Left lung (tissue), 14 donors: ENCODE measurements around the gene ADM2. TPM values are rescaled to one million over a fixed set of nuclear protein-coding genes. Genes with fewer than 3 reads are reported as not detected.
"Not testable (repeated sequence)": the region's sequence is repeated elsewhere in the genome, so short reads cannot be mapped to it uniquely, and the experiment has no call there.

ENCODE experiments used
- ATAC-seq: fragments of 200-7000 bp; cut with Tn5 transposase; one replicate; pipeline ENCODE4 v1.9.1; 2020; ENCODE audit warnings: moderate library complexity
- DNase-seq, 4 donors: peaks; one replicate each; pipeline ENCODE4 v3.0.0-alpha.2; 2013 to 2020
- H3K27ac ChIP-seq, 2 donors: fragments of 200-600 bp; sonication (generic) in 1 of 2; one replicate each; pipeline versions ENCODE4 v1.5.0 to v1.8.0; 2020 to 2021
- H3K27me3 ChIP-seq, 2 donors: fragments of 200-600 bp; sonication (generic) in 1 of 2; one replicate each; pipeline versions ENCODE4 v1.5.0 to v1.8.0; 2020 to 2021
- H3K36me3 ChIP-seq, 2 donors: fragments of 200-600 bp; sonication (generic) in 1 of 2; one replicate each; pipeline versions ENCODE4 v1.5.0 to v1.8.0; 2020 to 2021
- H3K4me1 ChIP-seq, 2 donors: fragments of 200-600 bp; one replicate each; pipeline ENCODE4 v1.8.0; 2021
- H3K4me3 ChIP-seq, 2 donors: fragments of 200-600 bp; sonication (generic) in 1 of 2; one replicate each; pipeline versions ENCODE4 v1.5.0 to v1.8.0; 2020 to 2021; ENCODE audit warnings: mild to moderate bottlenecking in 1 of 2
- H3K9me3 ChIP-seq, 2 donors: fragments of 200-600 bp; sonication (generic) in 1 of 2; one replicate each; pipeline versions ENCODE4 v1.5.0 to v1.8.0; 2020 to 2021
- intact Hi-C, 2 donors: fragments of 100-400 bp; cut with DNase I; formaldehyde crosslinking; loops; one replicate each; pipeline versions ENCODE4 v1.11.2 to v1.14.2; 2022
- long read RNA-seq, 12 donors: library from polyadenylated mRNA in 2 of 12; unstranded in 2 of 12; transcript quantifications; one replicate each; pipeline ENCODE4 v2.0.0 and lab custom pipeline, GENCODE V29; 2019 to 2026
- polyA plus RNA-seq, 6 donors: library from polyadenylated mRNA; unstranded; fragments of 120-200 nt; gene quantifications; one replicate each; pipeline ENCODE4 v1.2.1, GENCODE V29; 2013; ENCODE audit not compliant: insufficient read length in 6 of 6
- total RNA-seq, 2 donors: library from RNA; stranded (reverse); fragmentation: NEBNext Ultra II Directional; extraction: Animal tissue kit (Norgen Biotek cat#: 25700); gene quantifications; one replicate each; pipeline ENCODE4 v1.2.1, GENCODE V29; 2021
- TF ChIP-seq, protein P1 (sequence below), 2 donors: fragments of 200-600 bp; sonication (generic) in 1 of 2; IDR thresholded peaks; one replicate each; pipeline versions ENCODE4 v1.5.0 to v1.8.0; 2021; ENCODE audit warnings: antibody characterized with exemption in 2 of 2
- donor health status: DM: no; HTN: yes; CAD: no.
- donor health status: DM: no; HTN: no; CAD: no.

ADM2 gene, protein sequence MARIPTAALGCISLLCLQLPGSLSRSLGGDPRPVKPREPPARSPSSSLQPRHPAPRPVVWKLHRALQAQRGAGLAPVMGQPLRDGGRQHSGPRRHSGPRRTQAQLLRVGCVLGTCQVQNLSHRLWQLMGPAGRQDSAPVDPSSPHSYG
- total RNA-seq (1 to 10 TPM; 2.2 to 3.5 TPM), polyA plus RNA-seq (under 1 TPM; 0.29 to 0.86 (median 0.46) TPM)
- long read RNA-seq, donor 1 = 0 reads
- long read RNA-seq, donor 2, full-length matches to known transcripts = 1 of 1 reads
- long read RNA-seq, donor 2, partial matches to known transcripts = 0 of 1 reads
- long read RNA-seq, donor 2, other reads (novel, unspliced or antisense) = 0 of 1 reads
- long read RNA-seq, donor 3 = 0 reads
- long read RNA-seq, donor 4 = 0 reads
- long read RNA-seq, donor 5 = 0 reads
- long read RNA-seq, donor 6 = 0 reads
- long read RNA-seq, donor 7 = 0 reads
- long read RNA-seq, donor 8 = 0 reads
- long read RNA-seq, donor 9 = 0 reads
- long read RNA-seq, donor 10, full-length matches to known transcripts = 3 of 3 reads
- long read RNA-seq, donor 10, partial matches to known transcripts = 0 of 3 reads
- long read RNA-seq, donor 10, other reads (novel, unspliced or antisense) = 0 of 3 reads
- long read RNA-seq, donor 11 = 0 reads
- long read RNA-seq, donor 12 = 0 reads

DNA sequence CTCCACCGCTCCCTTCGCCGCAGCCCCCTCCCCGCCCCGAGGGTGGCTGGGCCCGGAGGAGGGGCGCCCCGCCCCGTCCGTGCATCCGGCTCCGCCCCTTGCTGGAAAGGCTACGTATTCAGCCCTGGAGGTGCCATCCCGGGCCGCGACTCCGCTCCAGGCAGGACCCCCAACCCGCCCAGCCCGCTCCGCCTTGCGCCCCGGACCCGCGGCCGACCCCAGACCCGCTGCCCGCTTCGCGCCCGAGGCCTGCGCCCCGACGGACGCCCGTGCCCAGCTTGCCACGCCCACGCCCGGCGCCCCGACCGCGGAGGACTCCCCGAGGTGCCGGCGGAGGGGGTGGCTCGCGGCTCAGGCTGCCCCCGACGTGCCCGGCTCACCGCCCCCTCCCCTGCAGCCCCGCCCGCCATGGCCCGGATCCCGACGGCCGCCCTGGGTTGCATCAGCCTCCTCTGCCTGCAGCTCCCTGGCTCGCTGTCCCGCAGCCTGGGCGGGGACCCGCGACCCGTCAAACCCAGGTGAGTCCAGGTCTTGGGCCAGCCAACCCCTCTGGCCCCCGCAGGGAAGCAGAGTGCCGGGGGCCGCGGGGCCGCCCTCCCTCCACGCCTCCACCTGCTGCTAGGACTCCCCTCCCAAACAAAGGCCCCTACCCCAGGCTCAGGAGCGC is at the start of gene ADM2:
TSS of gene ADM2 (plus strand) at position 104 of the 667 bp plus-strand sequence. CDS start at position 409, 305 bp downstream.
- intact Hi-C loops = no loop called here
- Histone ChIP-seq H3K36me3 (no peaks in the 10 kb centered on the region), H3K9me3 (no peaks in the 10 kb centered on the region), H3K27me3 (peaks cover 22 to 82% of the 10 kb centered on the region in 2 donors), H3K27ac (no peak within 1 kb of the TSS), H3K4me1 (peaks cover 5 to 15% of the 10 kb centered on the region in 2 donors), H3K4me3 (peak within 1 kb of the TSS; percentile 36 to 67)
- ATAC-seq = peak; percentile 73
- DNase-seq = peak in 2 of 4 donors; percentile 41 to 92
- TF ChIP-seq, protein P1, sequence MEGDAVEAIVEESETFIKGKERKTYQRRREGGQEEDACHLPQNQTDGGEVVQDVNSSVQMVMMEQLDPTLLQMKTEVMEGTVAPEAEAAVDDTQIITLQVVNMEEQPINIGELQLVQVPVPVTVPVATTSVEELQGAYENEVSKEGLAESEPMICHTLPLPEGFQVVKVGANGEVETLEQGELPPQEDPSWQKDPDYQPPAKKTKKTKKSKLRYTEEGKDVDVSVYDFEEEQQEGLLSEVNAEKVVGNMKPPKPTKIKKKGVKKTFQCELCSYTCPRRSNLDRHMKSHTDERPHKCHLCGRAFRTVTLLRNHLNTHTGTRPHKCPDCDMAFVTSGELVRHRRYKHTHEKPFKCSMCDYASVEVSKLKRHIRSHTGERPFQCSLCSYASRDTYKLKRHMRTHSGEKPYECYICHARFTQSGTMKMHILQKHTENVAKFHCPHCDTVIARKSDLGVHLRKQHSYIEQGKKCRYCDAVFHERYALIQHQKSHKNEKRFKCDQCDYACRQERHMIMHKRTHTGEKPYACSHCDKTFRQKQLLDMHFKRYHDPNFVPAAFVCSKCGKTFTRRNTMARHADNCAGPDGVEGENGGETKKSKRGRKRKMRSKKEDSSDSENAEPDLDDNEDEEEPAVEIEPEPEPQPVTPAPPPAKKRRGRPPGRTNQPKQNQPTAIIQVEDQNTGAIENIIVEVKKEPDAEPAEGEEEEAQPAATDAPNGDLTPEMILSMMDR (IDR thresholded peaks at IDR 0.05) = no peak

GRCh38 chr22:50432131-50432876 is 49.0 kb upstream of the ADM2 start:
- Histone ChIP-seq H3K36me3 (peaks cover 0 to 84% of the 10 kb centered on the region in 2 donors), H3K4me3 (no peak overlapping the region), H3K9me3 (no peaks in the 10 kb centered on the region), H3K27ac (no peak overlapping the region), H3K4me1 (no peaks in the 10 kb centered on the region), H3K27me3 (no peaks in the 10 kb centered on the region)
- intact Hi-C loops = no loop called here
- peak in 1 of 4 donors; percentile 71 for DNase-seq
- TF ChIP-seq, protein P1 (IDR thresholded peaks at IDR 0.05) = no peak
- no peak for ATAC-seq

DNA sequence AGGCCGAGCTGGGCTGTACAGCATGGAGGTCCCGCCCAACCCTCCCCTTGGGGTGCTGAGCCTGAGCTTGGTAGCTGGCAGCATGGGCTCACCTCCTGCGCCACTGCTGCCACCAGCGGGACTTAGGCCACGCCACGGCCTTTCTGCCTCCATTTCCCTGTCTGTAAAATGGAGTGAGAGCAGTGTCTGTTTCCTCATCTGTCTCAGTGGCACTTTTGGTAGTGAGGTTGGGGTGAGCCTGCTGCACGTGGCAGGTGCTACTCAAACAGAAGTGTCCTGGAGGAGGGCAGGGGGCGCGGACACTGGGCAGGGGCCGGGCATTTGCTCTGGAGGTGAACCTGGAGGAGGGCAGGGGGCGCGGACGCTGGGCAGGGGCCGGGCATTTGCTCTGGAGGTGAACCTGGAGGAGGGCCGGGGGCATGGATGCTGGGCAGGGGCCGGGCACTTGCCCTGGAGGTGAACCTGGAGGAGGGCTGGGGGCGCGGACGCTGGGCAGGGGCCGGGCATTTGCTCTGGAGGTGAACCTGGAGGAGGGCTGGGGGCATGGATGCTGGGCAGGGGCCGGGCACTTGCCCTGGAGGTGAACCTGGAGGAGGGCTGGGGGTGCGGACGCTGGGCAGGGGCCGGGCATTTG is 48.3 kb upstream of the ADM2 start:
- H3K27ac ChIP-seq, H3K4me3 ChIP-seq, H3K27me3 ChIP-seq, H3K9me3 ChIP-seq, intact Hi-C loops, ATAC-seq, H3K4me1 ChIP-seq: not testable (repeated sequence)
- DNase-seq = peak in 1 of 4 donors; percentile 45
- peaks cover 0 to 84% of the 10 kb centered on the region in 2 donors for H3K36me3 ChIP-seq

- Histone ChIP-seq H3K27me3 (no peaks in the 10 kb centered on the region), H3K9me3 (no peaks in the 10 kb centered on the region), H3K4me1 (no peaks in the 10 kb centered on the region), H3K36me3 (peaks cover 0 to 85% of the 10 kb centered on the region in 2 donors), H3K27ac (no peak overlapping the region), H3K4me3 (no peak overlapping the region)
- DNase-seq (peak in 1 of 4 donors; percentile 78), ATAC-seq (no peak)
- TF ChIP-seq, protein P1 (IDR thresholded peaks at IDR 0.05) = no peak
- intact Hi-C loops = no loop called here
Observed at GRCh38 chr22:50434849-50435248, 46.5 kb upstream of the ADM2 start.
